ENCODE data around the gene GPRIN3.

DNA sequence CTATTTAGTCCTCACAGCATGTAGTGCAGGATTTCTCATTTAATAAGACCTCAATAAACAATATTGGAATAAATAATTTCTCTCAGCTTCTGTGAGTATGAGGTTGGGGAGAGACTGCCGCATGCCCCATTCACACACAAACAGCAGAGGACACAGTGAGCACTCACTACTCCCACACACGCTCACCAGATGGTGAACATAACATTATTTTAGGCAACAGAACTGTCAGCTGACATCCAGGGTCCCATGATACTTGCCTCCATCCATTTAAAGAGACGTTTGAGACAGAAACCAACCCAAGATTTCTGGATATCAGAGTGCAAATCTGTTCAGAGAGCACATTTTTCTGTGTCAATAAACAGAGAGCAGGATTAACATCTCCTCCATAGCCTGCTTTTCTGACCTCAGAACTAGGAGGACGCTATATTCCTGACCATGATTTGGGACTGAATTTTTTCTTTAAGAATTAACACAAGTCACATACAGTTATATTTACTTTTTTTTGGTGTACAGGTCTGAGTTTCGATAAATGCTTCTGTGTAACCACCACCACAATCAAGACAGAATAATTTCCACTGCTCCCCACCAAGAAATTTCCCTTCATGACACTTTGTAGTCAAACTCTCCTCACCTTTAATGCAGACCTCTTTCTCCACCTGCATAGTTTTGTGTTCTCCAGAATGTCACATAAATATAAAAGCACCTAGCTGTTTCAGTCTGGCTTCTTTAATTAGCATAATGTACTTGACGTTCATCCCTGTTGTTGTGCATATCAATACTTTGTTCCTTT, 16.7 kb downstream of the GPRIN3 start:
- TF ChIP-seq CTCF (IDR thresholded peaks at IDR 0.05), result no peak
- TF ChIP-seq POLR2AphosphoS5 (IDR thresholded peaks at IDR 0.05), result no peak
- TF ChIP-seq EP300 (IDR thresholded peaks at IDR 0.05), result no peak
- TF ChIP-seq POLR2A (IDR thresholded peaks at IDR 0.05), result no peak

Data from stomach (tissue), 4 donors.